Esophagus squamous epithelium (tissue), 4 donors: ENCODE data around the gene HLA-DPA1.

Experiments used
- CTCF ChIP-seq, 6 experiments: fragments of 450-650 bp in 4 of 6; fragments of 200-600 bp in 2 of 6; sonication (generic) in 2 of 6; IDR thresholded peaks; one replicate each; pipeline ENCODE4 v1.5.1; 2016 to 2019; ENCODE audit warnings: antibody characterized with exemption in 6 of 6, mild to moderate bottlenecking in 4 of 6, moderate library complexity in 4 of 6
- POLR2A ChIP-seq, 4 donors: fragments of 450-650 bp; IDR thresholded peaks; one replicate each; pipeline ENCODE4 v1.6.1; 2017; ENCODE audit warnings: antibody characterized with exemption in 4 of 4, mild to moderate bottlenecking in 4 of 4, moderate library complexity in 3 of 4

- TF ChIP-seq CTCF (IDR thresholded peaks at IDR 0.05), result no peak
- peak in 2 of 4 donors; percentile 20 to 24 for TF ChIP-seq POLR2A (IDR thresholded peaks at IDR 0.05)
These were observed 7.0 kb upstream of the HLA-DPA1 start for GRCh38 chr6:33080127-33081089.
